Islet of Langerhans (tissue), 1 donor: ENCODE measurements around the gene STARD8.
"Not testable (repeated sequence)": the region's sequence is repeated elsewhere in the genome, so short reads cannot be mapped to it uniquely, and the experiment has no call there.

Experiments
- FAIRE-seq: peaks from one replicate; lab custom pipeline; 2011; peaks lifted over from hg19 to GRCh38; lab: Jason Lieb, UNC

Gene STARD8

GRCh38 chrX:68658530-68658929 is 11.1 kb downstream of the STARD8 start:
- FAIRE-seq, result no peak

- FAIRE-seq, result no peak
Observed at GRCh38 chrX:68659385-68659784, 11.9 kb downstream of the STARD8 start.

- no peak for FAIRE-seq
Observed at GRCh38 chrX:68659786-68660185, 12.3 kb downstream of the STARD8 start.

GRCh38 chrX:68660746-68661145 is 13.3 kb downstream of the STARD8 start:
- FAIRE-seq, result no peak

GRCh38 chrX:68665502-68665901 is 18.0 kb downstream of the STARD8 start:
- no peak for FAIRE-seq

GRCh38 chrX:68666580-68666979 is 19.1 kb downstream of the STARD8 start:
- no peak for FAIRE-seq

- FAIRE-seq, result no peak
Observed at GRCh38 chrX:68669094-68669860, 21.8 kb downstream of the STARD8 start.

GRCh38 chrX:68669871-68670270 is 22.4 kb downstream of the STARD8 start:
- FAIRE-seq, result no peak

- no peak for FAIRE-seq
Observed at GRCh38 chrX:68671221-68671620, 23.8 kb downstream of the STARD8 start.

GRCh38 chrX:68672581-68673318 is 25.3 kb downstream of the STARD8 start:
- no peak for FAIRE-seq

- no peak for FAIRE-seq
Observed at GRCh38 chrX:68675571-68675970, 28.1 kb downstream of the STARD8 start.

GRCh38 chrX:68676335-68676734 is 28.9 kb downstream of the STARD8 start:
- FAIRE-seq, result no peak

GRCh38 chrX:68677998-68678397 is 30.5 kb downstream of the STARD8 start:
- FAIRE-seq, result no peak

GRCh38 chrX:68681443-68681941 is 34.0 kb downstream of the STARD8 start:
- no peak for FAIRE-seq

GRCh38 chrX:68682790-68683189 is 35.3 kb downstream of the STARD8 start:
- FAIRE-seq, result no peak

GRCh38 chrX:68683580-68683979 is 36.1 kb downstream of the STARD8 start:
- FAIRE-seq, result no peak

- FAIRE-seq, result no peak
Observed at GRCh38 chrX:68684291-68684918, 36.9 kb downstream of the STARD8 start.

- no peak for FAIRE-seq
Observed at GRCh38 chrX:68684919-68685304, 37.4 kb downstream of the STARD8 start.

GRCh38 chrX:68685685-68686084 is 38.2 kb downstream of the STARD8 start:
- no peak for FAIRE-seq

- FAIRE-seq, result no peak
Observed at GRCh38 chrX:68686097-68686977, 38.9 kb downstream of the STARD8 start.

GRCh38 chrX:68688931-68689330 is 41.5 kb downstream of the STARD8 start:
- FAIRE-seq, result not testable (repeated sequence)

GRCh38 chrX:68690936-68691501 is 43.6 kb downstream of the STARD8 start:
- FAIRE-seq, result no peak
